Endodermal cell (in vitro differentiated cells): ENCODE data around the gene TRIM26. TPM values are rescaled to one million over a fixed set of nuclear protein-coding genes. Genes with fewer than 3 reads are reported as not detected.

Experiments used
- DNase-seq: peaks from one replicate; pipeline ENCODE4 v3.0.0-alpha.2; 2017
- H3K27ac ChIP-seq: 2 replicates; pipeline ENCODE4 v1.5.1; 2013; ENCODE audit warnings: mild to moderate bottlenecking, low read depth, low read length, moderate library complexity
- H3K27me3 ChIP-seq: 2 replicates; pipeline ENCODE4 v1.6.1; 2013; ENCODE audit warnings: mild to moderate bottlenecking, low read length, moderate library complexity; ENCODE audit not compliant: insufficient read depth, control insufficient read depth, poor library complexity, severe bottlenecking
- H3K36me3 ChIP-seq: 2 replicates; pipeline ENCODE4 v1.7.0; 2013; ENCODE audit warnings: mild to moderate bottlenecking, low read length, moderate library complexity; ENCODE audit not compliant: control insufficient read depth, insufficient read depth
- H3K4me1 ChIP-seq: one replicate; pipeline ENCODE4 v1.7.0; 2013; ENCODE audit warnings: low read length; ENCODE audit not compliant: control insufficient read depth, insufficient read depth
- H3K4me3 ChIP-seq: 2 replicates; pipeline ENCODE4 v1.5.1; 2013; ENCODE audit warnings: mild to moderate bottlenecking, low read length, moderate library complexity
- H3K9ac ChIP-seq: 2 replicates; pipeline ENCODE4 v1.6.1; 2013; ENCODE audit warnings: mild to moderate bottlenecking, low read length, moderate library complexity; ENCODE audit not compliant: poor library complexity, severe bottlenecking; ENCODE audit errors: extremely low read depth
- H3K9me3 ChIP-seq: 2 replicates; pipeline ENCODE4 v1.6.1; 2013; ENCODE audit warnings: mild to moderate bottlenecking, low read length, moderate library complexity; ENCODE audit not compliant: control insufficient read depth
- H3K27ac Mint-ChIP-seq: 2 replicates; pipeline ENCODE4 v1.8.0; 2020; ENCODE audit warnings: mixed read lengths
- H3K27me3 Mint-ChIP-seq: 2 replicates; pipeline ENCODE4 v1.8.0; 2021; ENCODE audit warnings: mild to moderate bottlenecking, mixed read lengths; ENCODE audit not compliant: insufficient read depth
- H3K36me3 Mint-ChIP-seq: 2 replicates; pipeline ENCODE4 v1.8.0; 2020; ENCODE audit warnings: low read depth, mixed read lengths
- H3K4me1 Mint-ChIP-seq: 2 replicates; pipeline ENCODE4 v1.8.0; 2020; ENCODE audit warnings: mixed read lengths
- H3K4me3 Mint-ChIP-seq: 2 replicates; pipeline ENCODE4 v1.8.0; 2020; ENCODE audit warnings: mild to moderate bottlenecking, moderate library complexity, mixed read lengths
- H3K9me3 Mint-ChIP-seq: 2 replicates; pipeline ENCODE4 v1.8.0; 2020; ENCODE audit warnings: mild to moderate bottlenecking, mixed read lengths
- WGBS, 2 experiments: methylation state at CpG; one replicate each; pipeline versions ENCODE4 v1.1.5 to v1.1.7; 2013; ENCODE audit warnings: missing lambda C conversion rate in 2 of 2, mixed read lengths in 1 of 2; ENCODE audit not compliant: insufficient coverage in 1 of 2, insufficient read length in 1 of 2; 5-methylcytosine and 5-hydroxymethylcytosine counted together
- total RNA-seq, 2 donors: library from RNA; stranded (reverse); fragmentation: NEBNext Ultra II Directional in 1 of 2; extraction: Animal tissue kit (Norgen Biotek cat#: 25700) in 1 of 2; gene quantifications; 2 replicates in 1 of 2; 3 replicates in 1 of 2; pipeline ENCODE4 v1.2.1, GENCODE V29; 2021
- TF ChIP-seq, protein P1 (sequence below): fragments of 200-600 bp; sonication (generic); conservative IDR thresholded peaks from 2 replicates; pipeline ENCODE4 v1.5.0; 2021; ENCODE audit warnings: antibody characterized with exemption, mild to moderate bottlenecking

The TRIM26 gene
- total RNA-seq, 2 donors from 2014 or later = 29.3 to 35.3 TPM

DNA sequence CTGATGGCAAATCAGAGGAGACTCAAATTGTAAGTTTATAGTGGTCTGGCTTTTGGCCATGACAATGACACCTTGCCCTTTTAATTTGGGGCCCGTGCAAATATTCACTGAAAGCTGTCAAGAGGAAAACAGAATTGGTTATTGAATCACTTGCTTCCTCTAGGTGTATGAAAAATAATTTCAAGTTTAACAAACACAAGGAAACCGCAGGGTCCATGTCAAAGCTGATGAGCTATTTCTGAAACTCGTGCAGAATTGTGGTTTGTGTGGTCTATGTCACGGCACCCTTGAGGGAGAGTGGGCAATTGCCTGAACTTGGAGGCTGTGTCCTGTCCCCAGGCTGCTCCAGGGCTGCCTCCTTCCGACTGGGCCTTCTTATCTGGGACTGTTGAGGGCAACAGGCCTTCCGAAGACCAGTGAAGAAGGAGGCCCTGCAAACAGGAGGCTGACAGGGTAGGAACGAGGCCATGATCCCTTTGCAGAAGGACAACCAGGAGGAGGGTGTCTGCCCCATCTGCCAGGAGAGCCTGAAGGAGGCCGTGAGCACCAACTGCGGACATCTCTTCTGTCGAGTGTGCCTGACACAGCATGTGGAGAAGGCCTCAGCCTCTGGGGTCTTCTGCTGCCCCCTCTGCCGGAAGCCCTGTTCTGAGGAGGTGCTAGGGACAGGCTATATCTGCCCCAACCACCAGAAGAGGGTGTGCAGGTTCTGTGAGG lies 76.5 kb downstream of the TRIM26 start:
- Mint-ChIP-seq H3K9me3 (no peaks in the 10 kb centered on the region), H3K36me3 (no peaks in the 10 kb centered on the region)

DNA sequence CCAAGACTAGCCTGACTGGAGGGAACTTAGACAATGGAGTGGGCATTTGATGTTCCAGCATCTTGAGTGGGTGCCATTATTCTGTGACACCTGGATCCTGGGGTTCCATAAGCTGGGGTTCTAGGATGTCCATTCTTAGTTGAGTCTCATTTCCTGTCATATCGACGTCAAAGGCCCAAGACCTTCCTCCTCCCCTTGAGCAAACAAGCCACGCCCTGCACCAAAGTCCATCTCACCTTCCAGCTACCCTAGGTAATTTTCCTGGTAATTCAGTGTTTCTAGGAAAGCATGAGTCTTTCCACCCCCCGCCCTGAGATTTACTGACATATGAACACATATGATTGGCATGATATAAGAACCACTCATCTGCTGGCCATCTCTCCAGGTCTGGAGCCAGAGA lies 77.4 kb downstream of the TRIM26 start, which contains the start of gene TRIM40:
Gene TRIM40 (plus strand): TSS at position 384 of the 400 bp plus-strand sequence. CDS start 897 bp downstream, outside the sequence.
- peaks cover 58% of the 10 kb centered on the region for H3K27me3 ChIP-seq
- no peak for DNase-seq
- no peak within 1 kb of the TSS for H3K9ac ChIP-seq
- no peaks in the 10 kb centered on the region for H3K9me3 Mint-ChIP-seq
- H3K36me3 Mint-ChIP-seq = no peaks in the 10 kb centered on the region
- H3K4me3 ChIP-seq = no peak within 1 kb of the TSS
- TF ChIP-seq, protein P1, sequence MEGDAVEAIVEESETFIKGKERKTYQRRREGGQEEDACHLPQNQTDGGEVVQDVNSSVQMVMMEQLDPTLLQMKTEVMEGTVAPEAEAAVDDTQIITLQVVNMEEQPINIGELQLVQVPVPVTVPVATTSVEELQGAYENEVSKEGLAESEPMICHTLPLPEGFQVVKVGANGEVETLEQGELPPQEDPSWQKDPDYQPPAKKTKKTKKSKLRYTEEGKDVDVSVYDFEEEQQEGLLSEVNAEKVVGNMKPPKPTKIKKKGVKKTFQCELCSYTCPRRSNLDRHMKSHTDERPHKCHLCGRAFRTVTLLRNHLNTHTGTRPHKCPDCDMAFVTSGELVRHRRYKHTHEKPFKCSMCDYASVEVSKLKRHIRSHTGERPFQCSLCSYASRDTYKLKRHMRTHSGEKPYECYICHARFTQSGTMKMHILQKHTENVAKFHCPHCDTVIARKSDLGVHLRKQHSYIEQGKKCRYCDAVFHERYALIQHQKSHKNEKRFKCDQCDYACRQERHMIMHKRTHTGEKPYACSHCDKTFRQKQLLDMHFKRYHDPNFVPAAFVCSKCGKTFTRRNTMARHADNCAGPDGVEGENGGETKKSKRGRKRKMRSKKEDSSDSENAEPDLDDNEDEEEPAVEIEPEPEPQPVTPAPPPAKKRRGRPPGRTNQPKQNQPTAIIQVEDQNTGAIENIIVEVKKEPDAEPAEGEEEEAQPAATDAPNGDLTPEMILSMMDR = no peak
- no peak within 1 kb of the TSS for H3K27ac ChIP-seq
- H3K9me3 ChIP-seq = no peaks in the 10 kb centered on the region
- H3K36me3 ChIP-seq = no peaks in the 10 kb centered on the region
- peaks cover 71% of the 10 kb centered on the region for H3K27me3 Mint-ChIP-seq
- H3K4me3 Mint-ChIP-seq = no peak within 1 kb of the TSS
- peaks cover 2% of the 10 kb centered on the region for H3K4me1 Mint-ChIP-seq
- H3K4me1 ChIP-seq = no peaks in the 10 kb centered on the region
- H3K27ac Mint-ChIP-seq = no peak within 1 kb of the TSS
- WGBS, 2 experiments = 89 to 100% methylated on average over 2 to 4 of the region's 4 CpGs

More for the DNA sequence above, 76.5 kb downstream of the TRIM26 start:
- WGBS, 2 experiments = 85 to 89% methylated on average over 8 to 11 of the region's 11 CpGs
- Histone ChIP-seq H3K9me3 (no peaks in the 10 kb centered on the region), H3K4me1 (no peaks in the 10 kb centered on the region), H3K36me3 (no peaks in the 10 kb centered on the region), H3K27me3 (peaks cover 53% of the 10 kb centered on the region), H3K9ac (no peak overlapping the region), H3K27ac (no peak overlapping the region), H3K4me3 (no peak overlapping the region)
- TF ChIP-seq, protein P1 = no peak
- DNase-seq = no peak
- no peak overlapping the region for H3K27ac Mint-ChIP-seq
- H3K27me3 Mint-ChIP-seq = peaks cover 69% of the 10 kb centered on the region
- H3K4me1 Mint-ChIP-seq = no peaks in the 10 kb centered on the region
- H3K4me3 Mint-ChIP-seq = no peak overlapping the region

DNA sequence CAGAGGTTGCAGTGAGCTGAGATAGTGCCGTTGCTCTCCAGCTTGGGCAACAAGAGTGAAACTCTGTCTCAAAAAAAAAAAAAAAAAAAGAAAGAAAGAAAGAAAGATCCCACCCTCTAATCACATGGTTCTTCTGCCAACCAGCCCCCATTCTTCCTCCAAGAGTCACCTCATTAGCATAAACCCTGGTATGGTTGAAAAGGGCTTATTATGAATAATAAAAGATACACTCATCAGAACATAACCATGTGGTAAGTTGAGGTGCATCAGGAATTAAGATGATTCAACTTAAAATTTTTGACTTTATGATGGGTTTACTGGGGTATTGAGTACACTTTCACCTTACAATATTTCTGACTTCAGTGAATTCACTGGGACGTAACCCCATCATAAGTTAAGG lies 78.1 kb downstream of the TRIM26 start:
- Mint-ChIP-seq H3K36me3 (no peaks in the 10 kb centered on the region), H3K9me3 (no peaks in the 10 kb centered on the region), H3K27ac (no peak overlapping the region), H3K4me1 (peaks cover 2% of the 10 kb centered on the region), H3K4me3 (no peak overlapping the region), H3K27me3 (peaks cover 73% of the 10 kb centered on the region)
- H3K9me3 ChIP-seq = no peaks in the 10 kb centered on the region
- no peaks in the 10 kb centered on the region for H3K36me3 ChIP-seq
- H3K27ac ChIP-seq = no peak overlapping the region
- TF ChIP-seq, protein P1 = no peak
- 79% methylated on average over 2 of the region's 2 CpGs; no CpG with 5 or more reads in 1 of the 2 experiments for WGBS, 2 experiments
- H3K4me3 ChIP-seq = no peak overlapping the region
- no peak for DNase-seq
- H3K27me3 ChIP-seq = peaks cover 64% of the 10 kb centered on the region
- H3K9ac ChIP-seq = no peak overlapping the region
- no peaks in the 10 kb centered on the region for H3K4me1 ChIP-seq

Other genes starting within 250 kb of the TRIM26 start
- gene POLR1H, start 152.1 kb downstream of the TRIM26 start, total RNA-seq = 10 to 100 TPM; 23.0 to 27.2 TPM
- gene PPP1R11, start 146.2 kb downstream of the TRIM26 start, total RNA-seq = 10 to 100 TPM; 32.4 to 35.2 TPM
- gene RNF39, start 137.6 kb downstream of the TRIM26 start, total RNA-seq = under 1 TPM in 1 of 2 donors, not detected in 1; 0.15 TPM
- not detected for gene TRIM31, start 100.3 kb downstream of the TRIM26 start, total RNA-seq
- not detected for gene TRIM40, start 77.3 kb downstream of the TRIM26 start, total RNA-seq
- gene TRIM10, start 52.2 kb downstream of the TRIM26 start, total RNA-seq = not detected
- not detected for gene TRIM15, start 49.9 kb downstream of the TRIM26 start, total RNA-seq
- 10 to 100 TPM; 16.4 to 17.1 TPM for gene TRIM39, start 113.5 kb upstream of the TRIM26 start, total RNA-seq
- gene RPP21, start 131.8 kb upstream of the TRIM26 start, total RNA-seq = 10 to 100 TPM; 52.2 to 59.7 TPM